PC-3 (cell line): ENCODE measurements around the gene MBNL1.

Experiments used
- EZH2 ChIP-seq: fragments of 300-600 bp; sonication (generic); IDR thresholded peaks from one replicate; pipeline ENCODE4 v1.6.1; 2017; ENCODE audit warnings: antibody characterized with exemption, mild to moderate bottlenecking, low read length; ENCODE audit not compliant: unreplicated experiment
- TF ChIP-seq, protein P1 (sequence below): fragments of 300-600 bp; sonication (generic); conservative IDR thresholded peaks from 2 replicates; pipeline ENCODE4 v1.5.1; 2017; ENCODE audit warnings: antibody characterized with exemption, low read depth, mild to moderate bottlenecking, low read length

- no peak for TF ChIP-seq EZH2
- TF ChIP-seq, protein P1, sequence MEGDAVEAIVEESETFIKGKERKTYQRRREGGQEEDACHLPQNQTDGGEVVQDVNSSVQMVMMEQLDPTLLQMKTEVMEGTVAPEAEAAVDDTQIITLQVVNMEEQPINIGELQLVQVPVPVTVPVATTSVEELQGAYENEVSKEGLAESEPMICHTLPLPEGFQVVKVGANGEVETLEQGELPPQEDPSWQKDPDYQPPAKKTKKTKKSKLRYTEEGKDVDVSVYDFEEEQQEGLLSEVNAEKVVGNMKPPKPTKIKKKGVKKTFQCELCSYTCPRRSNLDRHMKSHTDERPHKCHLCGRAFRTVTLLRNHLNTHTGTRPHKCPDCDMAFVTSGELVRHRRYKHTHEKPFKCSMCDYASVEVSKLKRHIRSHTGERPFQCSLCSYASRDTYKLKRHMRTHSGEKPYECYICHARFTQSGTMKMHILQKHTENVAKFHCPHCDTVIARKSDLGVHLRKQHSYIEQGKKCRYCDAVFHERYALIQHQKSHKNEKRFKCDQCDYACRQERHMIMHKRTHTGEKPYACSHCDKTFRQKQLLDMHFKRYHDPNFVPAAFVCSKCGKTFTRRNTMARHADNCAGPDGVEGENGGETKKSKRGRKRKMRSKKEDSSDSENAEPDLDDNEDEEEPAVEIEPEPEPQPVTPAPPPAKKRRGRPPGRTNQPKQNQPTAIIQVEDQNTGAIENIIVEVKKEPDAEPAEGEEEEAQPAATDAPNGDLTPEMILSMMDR = no peak
Observed at GRCh38 chr3:152381881-152382295, 113.2 kb downstream of the MBNL1 start.
